ENCODE results near the gene TAS2R41. TPM values are rescaled to one million over a fixed set of nuclear protein-coding genes. Genes with fewer than 3 reads are reported as not detected.

TAS2R41 gene
- total RNA-seq, 4 donors from 2014 or later = not detected

DNA sequence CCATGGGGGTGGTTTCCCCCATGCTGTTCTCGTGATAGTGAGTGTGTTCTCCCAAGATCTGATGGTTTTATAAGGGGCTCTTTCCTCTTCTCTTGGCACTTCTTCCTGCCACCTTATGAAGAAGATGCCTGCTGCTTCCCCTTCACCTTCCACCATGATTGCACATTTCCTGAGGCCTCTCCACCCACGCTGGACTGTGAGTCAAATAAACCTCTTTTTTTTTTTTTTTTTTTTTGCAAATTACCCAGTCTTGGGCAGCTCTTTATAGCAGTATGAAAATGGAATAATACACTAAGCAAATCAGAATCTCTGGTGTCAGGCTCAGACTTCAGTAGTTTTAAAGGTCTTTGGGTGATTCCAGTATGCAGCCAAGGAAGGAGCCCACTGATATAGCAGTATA lies 28.2 kb downstream of the TAS2R41 start:
- H3K4me3 ChIP-seq = no peak overlapping the region
- WGBS = 70% methylated on average over 2 of the region's 2 CpGs
- TF ChIP-seq, protein P1, sequence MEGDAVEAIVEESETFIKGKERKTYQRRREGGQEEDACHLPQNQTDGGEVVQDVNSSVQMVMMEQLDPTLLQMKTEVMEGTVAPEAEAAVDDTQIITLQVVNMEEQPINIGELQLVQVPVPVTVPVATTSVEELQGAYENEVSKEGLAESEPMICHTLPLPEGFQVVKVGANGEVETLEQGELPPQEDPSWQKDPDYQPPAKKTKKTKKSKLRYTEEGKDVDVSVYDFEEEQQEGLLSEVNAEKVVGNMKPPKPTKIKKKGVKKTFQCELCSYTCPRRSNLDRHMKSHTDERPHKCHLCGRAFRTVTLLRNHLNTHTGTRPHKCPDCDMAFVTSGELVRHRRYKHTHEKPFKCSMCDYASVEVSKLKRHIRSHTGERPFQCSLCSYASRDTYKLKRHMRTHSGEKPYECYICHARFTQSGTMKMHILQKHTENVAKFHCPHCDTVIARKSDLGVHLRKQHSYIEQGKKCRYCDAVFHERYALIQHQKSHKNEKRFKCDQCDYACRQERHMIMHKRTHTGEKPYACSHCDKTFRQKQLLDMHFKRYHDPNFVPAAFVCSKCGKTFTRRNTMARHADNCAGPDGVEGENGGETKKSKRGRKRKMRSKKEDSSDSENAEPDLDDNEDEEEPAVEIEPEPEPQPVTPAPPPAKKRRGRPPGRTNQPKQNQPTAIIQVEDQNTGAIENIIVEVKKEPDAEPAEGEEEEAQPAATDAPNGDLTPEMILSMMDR (IDR thresholded peaks at IDR 0.05) = no peak
- TF ChIP-seq POLR2A (IDR thresholded peaks at IDR 0.05) (no peak), POLR2AphosphoS5 (IDR thresholded peaks at IDR 0.05) (no peak), EP300 (IDR thresholded peaks at IDR 0.05) (no peak)
- H3K4me1 ChIP-seq = no peaks in the 10 kb centered on the region
- no peaks in the 10 kb centered on the region for H3K36me3 ChIP-seq
- H3K9me3 ChIP-seq = no peaks in the 10 kb centered on the region
- no peaks in the 10 kb centered on the region for H3K27me3 ChIP-seq
- no peak overlapping the region for H3K27ac ChIP-seq
- no peak for DNase-seq (ENCODE audit: low spot score in 2 of 2)

DNA sequence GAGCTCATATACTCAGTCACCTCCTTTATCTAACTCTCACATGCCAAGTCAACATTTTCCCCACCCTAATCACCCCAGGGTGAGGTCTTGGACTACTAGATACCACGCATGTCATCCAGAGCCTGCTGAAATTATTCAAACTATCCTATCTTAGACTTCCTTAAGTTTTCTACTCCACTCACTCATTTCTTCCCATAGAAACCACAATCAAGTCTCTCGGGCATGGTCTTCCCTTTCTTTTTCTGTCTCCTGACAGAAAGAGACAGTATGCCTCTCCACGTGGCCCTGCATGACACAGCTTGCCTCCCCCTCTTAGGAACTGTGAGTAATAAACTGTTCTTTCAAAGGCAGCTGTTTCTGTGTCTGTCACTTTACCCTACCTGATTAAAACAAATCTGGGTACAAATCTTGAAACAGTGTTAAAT lies 29.4 kb downstream of the TAS2R41 start:
- Histone ChIP-seq H3K36me3 (no peaks in the 10 kb centered on the region), H3K27me3 (no peaks in the 10 kb centered on the region), H3K27ac (no peak overlapping the region), H3K9me3 (no peaks in the 10 kb centered on the region), H3K4me1 (peaks cover 12% of the 10 kb centered on the region), H3K4me3 (no peak overlapping the region)
- 66% methylated on average over 3 of the region's 3 CpGs for WGBS
- TF ChIP-seq, protein P1 (IDR thresholded peaks at IDR 0.05) = no peak
- TF ChIP-seq EP300 (IDR thresholded peaks at IDR 0.05) = no peak
- no peak for TF ChIP-seq POLR2A (IDR thresholded peaks at IDR 0.05)
- TF ChIP-seq POLR2AphosphoS5 (IDR thresholded peaks at IDR 0.05) = no peak
- no peak for DNase-seq (ENCODE audit: low spot score in 2 of 2)

DNA sequence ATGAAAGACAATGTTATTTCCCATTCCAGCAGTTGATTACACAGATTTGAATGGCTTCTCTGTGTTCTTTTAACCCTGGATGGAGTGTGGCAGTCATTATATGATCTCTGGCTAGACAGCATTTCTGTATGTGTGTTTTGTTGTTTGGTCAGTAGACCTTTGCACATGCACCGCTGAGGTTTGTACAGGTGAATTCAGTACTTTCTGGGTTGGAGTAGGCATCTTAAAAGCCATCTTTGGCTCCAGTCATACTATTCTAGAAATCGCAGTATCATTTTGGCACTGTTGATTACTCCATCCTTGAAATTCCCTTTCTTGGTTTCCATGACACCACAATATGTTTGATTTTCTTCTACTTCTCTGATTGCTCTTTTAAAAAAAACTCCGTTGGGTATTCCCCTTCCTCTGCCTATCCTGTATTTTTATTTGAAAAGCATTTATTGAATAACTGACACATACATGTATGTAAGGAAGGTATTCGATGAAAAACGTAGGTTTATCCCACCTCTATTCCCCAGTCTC lies 29.9 kb downstream of the TAS2R41 start:
- Histone ChIP-seq H3K9me3 (no peaks in the 10 kb centered on the region), H3K36me3 (no peaks in the 10 kb centered on the region), H3K27me3 (no peaks in the 10 kb centered on the region), H3K4me1 (peaks cover 16% of the 10 kb centered on the region), H3K4me3 (no peak overlapping the region), H3K27ac (no peak overlapping the region)
- WGBS = 75% methylated on average over 5 of the region's 5 CpGs
- DNase-seq (ENCODE audit: low spot score in 2 of 2) = no peak
- TF ChIP-seq, protein P1 (IDR thresholded peaks at IDR 0.05) = no peak
- no peak for TF ChIP-seq POLR2AphosphoS5 (IDR thresholded peaks at IDR 0.05)
- no peak for TF ChIP-seq POLR2A (IDR thresholded peaks at IDR 0.05)
- no peak for TF ChIP-seq EP300 (IDR thresholded peaks at IDR 0.05)

DNA sequence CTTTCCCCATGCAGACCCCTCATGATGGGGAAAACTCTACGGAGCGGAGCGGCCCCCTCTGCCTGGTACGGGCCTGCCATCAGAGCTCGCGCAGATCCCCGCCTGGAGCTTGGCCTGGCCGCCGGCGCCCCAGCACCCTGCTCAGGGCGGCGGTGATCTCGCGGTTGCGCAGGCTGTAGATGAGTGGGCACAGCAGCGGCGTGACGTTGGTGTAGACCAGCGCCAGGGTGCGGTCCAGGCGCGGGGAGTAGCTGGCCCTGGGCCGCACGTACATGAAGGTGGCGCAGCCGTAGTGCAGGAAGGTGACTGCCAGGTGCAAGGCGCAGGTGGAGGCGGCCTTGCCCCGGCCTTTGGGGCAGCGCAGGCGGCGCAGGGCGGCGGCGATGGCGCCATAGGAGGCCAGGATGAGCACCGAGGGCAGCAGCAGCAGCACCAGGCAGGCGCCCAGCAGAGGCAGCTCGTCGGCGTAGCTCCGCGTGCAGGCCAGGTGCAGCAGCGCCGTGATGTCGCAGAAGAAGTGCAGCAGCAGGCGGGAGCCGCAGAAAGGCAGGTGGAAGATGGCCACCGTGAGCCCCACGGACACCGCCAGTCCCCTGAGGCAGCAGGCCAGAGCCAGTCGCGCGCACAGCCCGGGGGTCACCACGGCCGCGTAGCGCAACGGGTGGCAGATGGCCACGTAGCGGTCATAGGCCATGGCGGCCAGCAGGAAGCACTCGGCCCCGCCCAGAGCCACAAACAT lies 33.4 kb downstream of the TAS2R41 start:
- H3K27me3 ChIP-seq = no peaks in the 10 kb centered on the region
- H3K9me3 ChIP-seq = no peaks in the 10 kb centered on the region
- DNase-seq (ENCODE audit: low spot score in 2 of 2) = no peak
- no peak overlapping the region for H3K27ac ChIP-seq
- peak overlapping the region; percentile 15 for H3K4me3 ChIP-seq
- whole genome bisulfite sequencing = 92% methylated on average over 37 of the region's 65 CpGs
- peaks cover 29% of the 10 kb centered on the region for H3K4me1 ChIP-seq
- TF ChIP-seq POLR2AphosphoS5 (IDR thresholded peaks at IDR 0.05) (no peak), POLR2A (IDR thresholded peaks at IDR 0.05) (no peak), EP300 (IDR thresholded peaks at IDR 0.05) (no peak)
- TF ChIP-seq, protein P1 (IDR thresholded peaks at IDR 0.05) = no peak
- H3K36me3 ChIP-seq = no peaks in the 10 kb centered on the region

DNA sequence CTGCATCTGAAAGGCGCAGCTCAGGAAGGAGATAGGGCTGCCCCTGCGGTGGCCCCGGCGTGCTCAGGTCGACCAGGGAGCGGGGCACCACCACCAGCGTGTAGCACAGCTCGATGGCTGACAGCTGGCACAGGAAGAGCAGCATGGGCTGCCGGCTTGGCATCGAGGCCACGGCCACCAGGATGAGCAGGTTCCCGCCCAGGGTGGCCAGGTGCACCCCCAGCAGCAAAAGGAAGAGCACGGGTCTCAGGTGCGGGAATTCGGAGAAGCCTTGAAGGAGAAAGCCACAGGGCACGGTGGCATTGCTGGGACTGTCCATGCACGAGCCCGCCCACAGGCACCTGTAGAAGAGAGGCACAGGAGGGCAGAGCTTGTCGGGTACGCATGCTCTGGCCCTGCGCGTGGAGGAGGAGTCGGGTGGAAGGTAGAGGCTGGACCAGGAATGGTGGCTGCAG lies 33.9 kb downstream of the TAS2R41 start:
- peaks cover 29% of the 10 kb centered on the region for H3K4me1 ChIP-seq
- H3K4me3 ChIP-seq = peak overlapping the region; percentile 15
- no peak overlapping the region for H3K27ac ChIP-seq
- no peak for DNase-seq (ENCODE audit: low spot score in 2 of 2)
- 93% methylated on average over 18 of the region's 23 CpGs for WGBS
- no peaks in the 10 kb centered on the region for H3K27me3 ChIP-seq
- TF ChIP-seq POLR2AphosphoS5 (IDR thresholded peaks at IDR 0.05) (no peak), POLR2A (IDR thresholded peaks at IDR 0.05) (no peak), EP300 (IDR thresholded peaks at IDR 0.05) (no peak)
- TF ChIP-seq, protein P1 (IDR thresholded peaks at IDR 0.05) = no peak
- no peaks in the 10 kb centered on the region for H3K9me3 ChIP-seq
- H3K36me3 ChIP-seq = no peaks in the 10 kb centered on the region
